ENCODE measurements around the gene BPI. TPM values are rescaled to one million over a fixed set of nuclear protein-coding genes. Genes with fewer than 3 reads are reported as not detected.
"Not testable (repeated sequence)": the region's sequence is repeated elsewhere in the genome, so short reads cannot be mapped to it uniquely, and the experiment has no call there.

Gene BPI
- total RNA-seq = 1.0 TPM

GRCh38 chr20:38303908-38304379, at the start of gene BPI:
Gene BPI, plus strand, starts transcription at chr20:38304156. Its CDS starts 68 bp downstream, at chr20:38304224.
- Histone ChIP-seq H3K4me1 (ENCODE audit: control insufficient read depth in 3 of 3, insufficient read depth in 3 of 3, low read length in 3 of 3) (peaks cover 2 to 10% (median 4%) of the 10 kb centered on the region in 3 donors), H3K27ac (ENCODE audit: low read depth, low read length) (no peak within 1 kb of the TSS), H3K9me3 (ENCODE audit: control insufficient read depth in 3 of 3, low read length in 3 of 3) (no peaks in the 10 kb centered on the region), H3K36me3 (ENCODE audit: control insufficient read depth in 3 of 3, insufficient read depth in 3 of 3, low read length in 3 of 3) (no peaks in the 10 kb centered on the region), H3K4me3 (ENCODE audit: low read length in 3 of 3) (no peak within 1 kb of the TSS), H3K9ac (ENCODE audit: low read depth in 1 of 3, low read length in 3 of 3) (no peak within 1 kb of the TSS), H3K27me3 (ENCODE audit: control insufficient read depth in 3 of 3, insufficient read depth in 3 of 3, low read length in 3 of 3) (peaks cover 0 to 2% (median 0%) of the 10 kb centered on the region in 3 donors)

- H3K9me3 ChIP-seq (ENCODE audit: control insufficient read depth in 3 of 3, low read length in 3 of 3); H3K4me3 ChIP-seq (ENCODE audit: low read length in 3 of 3); H3K27ac ChIP-seq (ENCODE audit: low read depth, low read length); H3K36me3 ChIP-seq (ENCODE audit: control insufficient read depth in 3 of 3, insufficient read depth in 3 of 3, low read length in 3 of 3); H3K9ac ChIP-seq (ENCODE audit: low read depth in 1 of 3, low read length in 3 of 3); H3K27me3 ChIP-seq (ENCODE audit: control insufficient read depth in 3 of 3, insufficient read depth in 3 of 3, low read length in 3 of 3): not testable (repeated sequence)
- H3K4me1 ChIP-seq (ENCODE audit: control insufficient read depth in 3 of 3, insufficient read depth in 3 of 3, low read length in 3 of 3) = peaks cover 0 to 12% (median 5%) of the 10 kb centered on the region in 3 donors
Observed at GRCh38 chr20:38254621-38255020, 49.3 kb upstream of the BPI start.

- H3K4me1 ChIP-seq (ENCODE audit: control insufficient read depth in 3 of 3, insufficient read depth in 3 of 3, low read length in 3 of 3) = peaks cover 3 to 12% (median 5%) of the 10 kb centered on the region in 3 donors
- no peaks in the 10 kb centered on the region for H3K36me3 ChIP-seq (ENCODE audit: control insufficient read depth in 3 of 3, insufficient read depth in 3 of 3, low read length in 3 of 3)
- peaks cover 8 to 17% (median 12%) of the 10 kb centered on the region in 3 donors for H3K27me3 ChIP-seq (ENCODE audit: control insufficient read depth in 3 of 3, insufficient read depth in 3 of 3, low read length in 3 of 3)
- H3K9ac ChIP-seq (ENCODE audit: low read depth in 1 of 3, low read length in 3 of 3) = no peak overlapping the region
- peak overlapping the region; percentile 40 for H3K27ac ChIP-seq (ENCODE audit: low read depth, low read length)
- H3K9me3 ChIP-seq (ENCODE audit: control insufficient read depth in 3 of 3, low read length in 3 of 3) = no peaks in the 10 kb centered on the region
- no peak overlapping the region for H3K4me3 ChIP-seq (ENCODE audit: low read length in 3 of 3)
Observed at GRCh38 chr20:38255393-38255792, 48.6 kb upstream of the BPI start.

- Histone ChIP-seq H3K4me1 (ENCODE audit: control insufficient read depth in 3 of 3, insufficient read depth in 3 of 3, low read length in 3 of 3) (peaks cover 3 to 12% (median 5%) of the 10 kb centered on the region in 3 donors), H3K4me3 (ENCODE audit: low read length in 3 of 3) (no peak overlapping the region), H3K27ac (ENCODE audit: low read depth, low read length) (peak overlapping the region; percentile 40)
Observed at GRCh38 chr20:38256021-38256420, 47.9 kb upstream of the BPI start.

GRCh38 chr20:38256966-38257365, 47.0 kb upstream of the BPI start:
- Histone ChIP-seq H3K27me3 (ENCODE audit: control insufficient read depth in 3 of 3, insufficient read depth in 3 of 3, low read length in 3 of 3) (peaks cover 12 to 27% (median 20%) of the 10 kb centered on the region in 3 donors), H3K9me3 (ENCODE audit: control insufficient read depth in 3 of 3, low read length in 3 of 3) (no peaks in the 10 kb centered on the region), H3K27ac (ENCODE audit: low read depth, low read length) (no peak overlapping the region), H3K4me1 (ENCODE audit: control insufficient read depth in 3 of 3, insufficient read depth in 3 of 3, low read length in 3 of 3) (peaks cover 3 to 12% (median 5%) of the 10 kb centered on the region in 3 donors), H3K4me3 (ENCODE audit: low read length in 3 of 3) (no peak overlapping the region), H3K36me3 (ENCODE audit: control insufficient read depth in 3 of 3, insufficient read depth in 3 of 3, low read length in 3 of 3) (no peaks in the 10 kb centered on the region), H3K9ac (ENCODE audit: low read depth in 1 of 3, low read length in 3 of 3) (no peak overlapping the region)

More at GRCh38 chr20:38256021-38256420, 47.9 kb upstream of the BPI start:
- Histone ChIP-seq H3K36me3 (ENCODE audit: control insufficient read depth in 3 of 3, insufficient read depth in 3 of 3, low read length in 3 of 3) (no peaks in the 10 kb centered on the region), H3K9me3 (ENCODE audit: control insufficient read depth in 3 of 3, low read length in 3 of 3) (no peaks in the 10 kb centered on the region), H3K9ac (ENCODE audit: low read depth in 1 of 3, low read length in 3 of 3) (no peak overlapping the region), H3K27me3 (ENCODE audit: control insufficient read depth in 3 of 3, insufficient read depth in 3 of 3, low read length in 3 of 3) (peaks cover 10 to 20% (median 16%) of the 10 kb centered on the region in 3 donors)

- H3K27me3 ChIP-seq (ENCODE audit: control insufficient read depth in 3 of 3, insufficient read depth in 3 of 3, low read length in 3 of 3) = peaks cover 12 to 27% (median 20%) of the 10 kb centered on the region in 3 donors
- peak overlapping the region in 1 of 3 donors; percentile 24 for H3K4me3 ChIP-seq (ENCODE audit: low read length in 3 of 3)
- no peak overlapping the region for H3K9ac ChIP-seq (ENCODE audit: low read depth in 1 of 3, low read length in 3 of 3)
- peaks cover 3 to 6% (median 5%) of the 10 kb centered on the region in 3 donors for H3K4me1 ChIP-seq (ENCODE audit: control insufficient read depth in 3 of 3, insufficient read depth in 3 of 3, low read length in 3 of 3)
- H3K9me3 ChIP-seq (ENCODE audit: control insufficient read depth in 3 of 3, low read length in 3 of 3) = no peaks in the 10 kb centered on the region
- H3K27ac ChIP-seq (ENCODE audit: low read depth, low read length) = no peak overlapping the region
- no peaks in the 10 kb centered on the region for H3K36me3 ChIP-seq (ENCODE audit: control insufficient read depth in 3 of 3, insufficient read depth in 3 of 3, low read length in 3 of 3)
Observed at GRCh38 chr20:38258545-38259215, 45.3 kb upstream of the BPI start.

GRCh38 chr20:38260025-38260377, 44.0 kb upstream of the BPI start:
- Histone ChIP-seq H3K4me1 (ENCODE audit: control insufficient read depth in 3 of 3, insufficient read depth in 3 of 3, low read length in 3 of 3) (peaks cover 3 to 6% (median 5%) of the 10 kb centered on the region in 3 donors), H3K27me3 (ENCODE audit: control insufficient read depth in 3 of 3, insufficient read depth in 3 of 3, low read length in 3 of 3) (peaks cover 12 to 27% (median 20%) of the 10 kb centered on the region in 3 donors), H3K9me3 (ENCODE audit: control insufficient read depth in 3 of 3, low read length in 3 of 3) (no peaks in the 10 kb centered on the region), H3K9ac (ENCODE audit: low read depth in 1 of 3, low read length in 3 of 3) (peak overlapping the region in 1 of 3 donors; percentile 68), H3K27ac (ENCODE audit: low read depth, low read length) (peak overlapping the region; percentile 66), H3K4me3 (ENCODE audit: low read length in 3 of 3) (peak overlapping the region; percentile 27 to 56 (median 49)), H3K36me3 (ENCODE audit: control insufficient read depth in 3 of 3, insufficient read depth in 3 of 3, low read length in 3 of 3) (no peaks in the 10 kb centered on the region)

- Histone ChIP-seq H3K36me3 (ENCODE audit: control insufficient read depth in 3 of 3, insufficient read depth in 3 of 3, low read length in 3 of 3) (no peaks in the 10 kb centered on the region), H3K4me3 (ENCODE audit: low read length in 3 of 3) (peak within 1 kb of the TSS; percentile 27 to 56 (median 49)), H3K9ac (ENCODE audit: low read depth in 1 of 3, low read length in 3 of 3) (peak within 1 kb of the TSS in 1 of 3 donors; percentile 68), H3K27me3 (ENCODE audit: control insufficient read depth in 3 of 3, insufficient read depth in 3 of 3, low read length in 3 of 3) (peaks cover 12 to 27% (median 20%) of the 10 kb centered on the region in 3 donors), H3K27ac (ENCODE audit: low read depth, low read length) (peak within 1 kb of the TSS; percentile 66), H3K9me3 (ENCODE audit: control insufficient read depth in 3 of 3, low read length in 3 of 3) (no peaks in the 10 kb centered on the region), H3K4me1 (ENCODE audit: control insufficient read depth in 3 of 3, insufficient read depth in 3 of 3, low read length in 3 of 3) (peaks cover 3% of the 10 kb centered on the region in 3 donors)
Observed at GRCh38 chr20:38260378-38261053, 43.4 kb upstream of the BPI start, which contains the start of gene KIAA1755. Gene KIAA1755, minus strand, starts transcription at chr20:38260735. Its CDS starts 235 bp downstream, at chr20:38260500.

- Histone ChIP-seq H3K9me3 (ENCODE audit: control insufficient read depth in 3 of 3, low read length in 3 of 3) (no peaks in the 10 kb centered on the region), H3K27ac (ENCODE audit: low read depth, low read length) (no peak overlapping the region), H3K27me3 (ENCODE audit: control insufficient read depth in 3 of 3, insufficient read depth in 3 of 3, low read length in 3 of 3) (peaks cover 12 to 27% (median 20%) of the 10 kb centered on the region in 3 donors), H3K4me3 (ENCODE audit: low read length in 3 of 3) (no peak overlapping the region), H3K36me3 (ENCODE audit: control insufficient read depth in 3 of 3, insufficient read depth in 3 of 3, low read length in 3 of 3) (no peaks in the 10 kb centered on the region), H3K4me1 (ENCODE audit: control insufficient read depth in 3 of 3, insufficient read depth in 3 of 3, low read length in 3 of 3) (peaks cover 2 to 3% (median 3%) of the 10 kb centered on the region in 3 donors), H3K9ac (ENCODE audit: low read depth in 1 of 3, low read length in 3 of 3) (no peak overlapping the region)
Observed at GRCh38 chr20:38261054-38261390, 42.9 kb upstream of the BPI start.

- Histone ChIP-seq H3K27me3 (ENCODE audit: control insufficient read depth in 3 of 3, insufficient read depth in 3 of 3, low read length in 3 of 3) (peaks cover 12 to 27% (median 20%) of the 10 kb centered on the region in 3 donors), H3K36me3 (ENCODE audit: control insufficient read depth in 3 of 3, insufficient read depth in 3 of 3, low read length in 3 of 3) (no peaks in the 10 kb centered on the region), H3K9ac (ENCODE audit: low read depth in 1 of 3, low read length in 3 of 3) (no peak overlapping the region), H3K9me3 (ENCODE audit: control insufficient read depth in 3 of 3, low read length in 3 of 3) (no peaks in the 10 kb centered on the region), H3K4me3 (ENCODE audit: low read length in 3 of 3) (no peak overlapping the region), H3K27ac (ENCODE audit: low read depth, low read length) (no peak overlapping the region), H3K4me1 (ENCODE audit: control insufficient read depth in 3 of 3, insufficient read depth in 3 of 3, low read length in 3 of 3) (peaks cover 0 to 3% (median 3%) of the 10 kb centered on the region in 3 donors)
Observed at GRCh38 chr20:38262931-38263330, 41.0 kb upstream of the BPI start.

Measured in skeletal muscle tissue (tissue), 4 donors.